GM19467 (cell line): Measurements from ENCODE around the gene CRTC1.
A peak's percentile ranks its signal among the peaks of the same experiment; 100 is the strongest.

Experiments used
- ATAC-seq: cut with Tn5 transposase; IDR thresholded peaks from one replicate; pipeline ENCODE4 v1.9.1; 2021; ENCODE audit warnings: mild to moderate bottlenecking, moderate library complexity; ENCODE audit not compliant: unreplicated experiment

The CRTC1 gene

GRCh38 chr19:18683109-18683957, at the start of gene CRTC1:
CRTC1 (plus strand) TSS chr19:18683680; CDS start chr19:18683703, 23 bp downstream.
- peak; percentile 78 for ATAC-seq

- no peak for ATAC-seq
Observed at GRCh38 chr19:18634612-18635297, 48.7 kb upstream of the CRTC1 start.

- no peak for ATAC-seq
Observed at GRCh38 chr19:18635831-18636182, 47.7 kb upstream of the CRTC1 start.

- ATAC-seq = peak; percentile 77
Observed at GRCh38 chr19:18636183-18636968, 47.1 kb upstream of the CRTC1 start.

GRCh38 chr19:18636969-18637629, 46.4 kb upstream of the CRTC1 start, which contains the start of gene KLHL26:
KLHL26 (plus strand) TSS chr19:18637028; CDS start chr19:18637055, 27 bp downstream.
- ATAC-seq = no peak

GRCh38 chr19:18637673-18638630, 45.5 kb upstream of the CRTC1 start:
- no peak for ATAC-seq

GRCh38 chr19:18639706-18640243, 43.7 kb upstream of the CRTC1 start:
- ATAC-seq = no peak

GRCh38 chr19:18644196-18645034, 39.1 kb upstream of the CRTC1 start:
- no peak for ATAC-seq

- ATAC-seq = no peak
Observed at GRCh38 chr19:18645035-18645511, 38.4 kb upstream of the CRTC1 start.

- no peak for ATAC-seq
Observed at GRCh38 chr19:18646535-18647370, 36.7 kb upstream of the CRTC1 start.

GRCh38 chr19:18647371-18647767, 36.1 kb upstream of the CRTC1 start:
- ATAC-seq = no peak

GRCh38 chr19:18647807-18648206, 35.7 kb upstream of the CRTC1 start:
- no peak for ATAC-seq

GRCh38 chr19:18648973-18649315, 34.5 kb upstream of the CRTC1 start:
- no peak for ATAC-seq

- no peak for ATAC-seq
Observed at GRCh38 chr19:18649371-18650020, 34.0 kb upstream of the CRTC1 start.

- ATAC-seq = no peak
Observed at GRCh38 chr19:18650021-18650390, 33.5 kb upstream of the CRTC1 start.

GRCh38 chr19:18650468-18651041, 32.9 kb upstream of the CRTC1 start:
- no peak for ATAC-seq

- ATAC-seq = no peak
Observed at GRCh38 chr19:18651300-18651699, 32.2 kb upstream of the CRTC1 start.
